ENCODE data around the gene ATXN1. TPM values are rescaled to one million over a fixed set of nuclear protein-coding genes. Genes with fewer than 3 reads are reported as not detected.

The ATXN1 gene
- total RNA-seq, 1 donor from 2014 or later = 18.4 TPM

DNA sequence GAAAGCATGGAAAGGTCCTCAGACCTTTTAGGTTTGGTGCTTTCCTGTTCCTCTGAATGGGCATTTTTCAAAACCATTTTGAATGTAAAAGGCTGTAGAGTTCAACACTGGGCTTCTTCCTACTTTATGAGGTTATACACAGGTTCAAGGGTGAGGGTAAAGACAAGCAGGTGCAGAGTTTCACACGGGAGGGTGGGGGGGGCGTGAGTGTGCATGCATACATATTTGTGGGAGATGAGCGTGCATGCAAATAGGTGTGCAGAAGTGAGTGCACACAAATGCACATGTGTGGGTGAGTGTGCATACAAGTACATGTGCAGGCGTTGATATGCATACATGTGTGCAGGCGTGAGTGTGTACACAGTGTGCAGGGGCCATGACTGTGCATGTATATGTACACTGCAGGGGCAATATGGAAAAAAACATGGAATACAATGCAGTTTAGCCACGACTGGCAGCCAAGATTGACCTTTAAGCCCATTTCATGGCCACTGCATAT is 339.7 kb downstream of the ATXN1 start:
- no peak overlapping the region for H3K4me3 ChIP-seq (ENCODE audit: low read depth, low read length)
- DNase-seq (ENCODE audit: low read depth) (no peak), FAIRE-seq (no peak)
- H3K27me3 ChIP-seq (ENCODE audit: control insufficient read depth, insufficient read depth, low read length) = no peaks in the 10 kb centered on the region
- H3K36me3 ChIP-seq (ENCODE audit: control insufficient read depth, insufficient read depth, low read length) = no peaks in the 10 kb centered on the region
- TF ChIP-seq, protein P1, sequence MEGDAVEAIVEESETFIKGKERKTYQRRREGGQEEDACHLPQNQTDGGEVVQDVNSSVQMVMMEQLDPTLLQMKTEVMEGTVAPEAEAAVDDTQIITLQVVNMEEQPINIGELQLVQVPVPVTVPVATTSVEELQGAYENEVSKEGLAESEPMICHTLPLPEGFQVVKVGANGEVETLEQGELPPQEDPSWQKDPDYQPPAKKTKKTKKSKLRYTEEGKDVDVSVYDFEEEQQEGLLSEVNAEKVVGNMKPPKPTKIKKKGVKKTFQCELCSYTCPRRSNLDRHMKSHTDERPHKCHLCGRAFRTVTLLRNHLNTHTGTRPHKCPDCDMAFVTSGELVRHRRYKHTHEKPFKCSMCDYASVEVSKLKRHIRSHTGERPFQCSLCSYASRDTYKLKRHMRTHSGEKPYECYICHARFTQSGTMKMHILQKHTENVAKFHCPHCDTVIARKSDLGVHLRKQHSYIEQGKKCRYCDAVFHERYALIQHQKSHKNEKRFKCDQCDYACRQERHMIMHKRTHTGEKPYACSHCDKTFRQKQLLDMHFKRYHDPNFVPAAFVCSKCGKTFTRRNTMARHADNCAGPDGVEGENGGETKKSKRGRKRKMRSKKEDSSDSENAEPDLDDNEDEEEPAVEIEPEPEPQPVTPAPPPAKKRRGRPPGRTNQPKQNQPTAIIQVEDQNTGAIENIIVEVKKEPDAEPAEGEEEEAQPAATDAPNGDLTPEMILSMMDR (IDR thresholded peaks at IDR 0.05; ENCODE audit: insufficient read depth, low read length, severe bottlenecking) = no peak

DNA sequence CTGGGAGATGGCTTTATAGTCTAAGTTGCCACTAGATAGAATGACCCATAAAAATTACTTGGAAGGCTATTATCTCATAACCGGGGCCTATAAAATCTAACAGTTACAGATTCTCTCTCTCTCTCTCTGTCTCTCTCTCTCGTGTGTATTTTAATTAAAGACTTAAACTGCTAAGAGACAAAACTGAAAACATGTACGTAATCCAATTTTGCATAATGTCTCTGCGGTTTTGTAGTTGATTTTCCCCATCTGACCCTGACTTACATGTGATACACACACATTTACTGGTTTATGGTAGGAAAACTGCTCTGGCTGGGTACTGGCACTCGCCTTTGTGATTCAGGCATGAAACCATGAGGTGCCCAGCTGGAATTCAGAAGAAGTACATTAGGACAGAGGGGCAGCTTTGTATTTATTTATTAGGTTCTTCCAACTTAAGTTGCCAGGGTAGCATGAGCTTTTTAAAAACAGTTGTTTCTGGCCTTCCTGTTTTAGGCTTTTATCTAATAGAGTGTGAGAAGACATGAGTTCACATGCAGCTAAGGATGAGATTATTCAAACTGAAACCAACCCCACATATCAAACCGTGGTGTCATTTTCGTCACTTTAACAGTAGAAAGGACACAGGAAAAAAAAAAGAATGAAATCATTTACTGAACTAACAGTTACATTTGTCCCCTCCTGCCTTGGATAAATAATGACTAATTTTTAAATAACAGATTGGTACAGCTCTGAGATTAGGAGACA is 340.4 kb downstream of the ATXN1 start:
- DNase-seq (ENCODE audit: low read depth) = no peak
- TF ChIP-seq, protein P1 (IDR thresholded peaks at IDR 0.05; ENCODE audit: insufficient read depth, low read length, severe bottlenecking) = no peak
- H3K4me3 ChIP-seq (ENCODE audit: low read depth, low read length) = no peak overlapping the region
- no peak for FAIRE-seq
- H3K36me3 ChIP-seq (ENCODE audit: control insufficient read depth, insufficient read depth, low read length) = no peaks in the 10 kb centered on the region
- H3K27me3 ChIP-seq (ENCODE audit: control insufficient read depth, insufficient read depth, low read length) = no peaks in the 10 kb centered on the region

DNA sequence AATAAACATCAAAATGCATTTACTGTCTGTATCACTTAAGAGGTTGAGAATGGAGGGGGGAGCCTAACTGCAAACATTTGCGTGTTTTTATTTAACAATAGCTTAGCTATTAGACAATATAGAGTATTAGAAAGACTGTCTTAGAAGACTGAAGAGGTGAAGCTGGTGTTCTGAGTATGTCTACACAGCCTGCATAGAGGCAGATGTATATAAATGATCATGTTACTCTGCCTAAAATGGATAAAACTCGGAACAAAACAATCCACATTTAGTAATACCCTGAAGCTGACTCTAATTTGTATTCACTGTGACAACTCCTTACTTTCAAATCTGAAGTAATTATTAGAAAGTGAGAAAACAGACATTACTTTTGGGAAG is 340.9 kb downstream of the ATXN1 start:
- Histone ChIP-seq H3K36me3 (ENCODE audit: control insufficient read depth, insufficient read depth, low read length) (no peaks in the 10 kb centered on the region), H3K27me3 (ENCODE audit: control insufficient read depth, insufficient read depth, low read length) (no peaks in the 10 kb centered on the region), H3K4me3 (ENCODE audit: low read depth, low read length) (no peak overlapping the region)
- DNase-seq (ENCODE audit: low read depth) (no peak), FAIRE-seq (no peak)
- TF ChIP-seq, protein P1 (IDR thresholded peaks at IDR 0.05; ENCODE audit: insufficient read depth, low read length, severe bottlenecking) = no peak

DNA sequence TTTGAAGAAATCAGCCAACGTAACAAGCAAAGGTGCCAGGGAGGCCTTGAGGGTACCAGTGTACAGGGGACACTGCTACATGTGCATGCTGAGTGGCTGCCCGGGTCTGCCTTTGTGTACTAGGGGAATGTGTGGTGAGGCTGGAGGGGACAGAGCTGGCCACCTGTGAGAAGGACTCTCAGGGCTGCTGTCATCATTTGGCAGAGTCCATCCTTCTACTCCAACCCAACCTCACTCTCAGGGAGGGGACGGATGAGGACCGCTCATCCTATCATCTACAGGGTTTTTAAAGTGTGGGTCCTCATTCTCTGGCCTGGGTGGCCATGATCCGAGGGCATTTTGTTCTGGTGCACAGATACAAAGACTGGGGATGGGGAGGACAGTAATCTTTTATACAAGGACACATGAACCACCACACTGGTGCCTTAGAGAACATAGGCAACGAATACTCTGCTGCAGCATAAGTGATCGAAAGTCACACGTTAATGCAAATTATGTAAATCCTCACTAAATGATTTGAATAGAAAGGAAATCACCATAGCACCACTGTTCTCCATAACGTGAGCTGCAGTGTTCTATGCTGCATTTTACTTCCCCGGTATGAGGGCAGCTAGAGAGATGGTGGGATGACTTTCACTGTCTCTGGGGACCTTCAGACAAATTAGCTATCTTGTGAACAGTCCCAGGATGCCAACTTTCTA is 341.5 kb downstream of the ATXN1 start:
- FAIRE-seq (no peak), DNase-seq (ENCODE audit: low read depth) (no peak)
- Histone ChIP-seq H3K4me3 (ENCODE audit: low read depth, low read length) (no peak overlapping the region), H3K36me3 (ENCODE audit: control insufficient read depth, insufficient read depth, low read length) (no peaks in the 10 kb centered on the region), H3K27me3 (ENCODE audit: control insufficient read depth, insufficient read depth, low read length) (no peaks in the 10 kb centered on the region)
- TF ChIP-seq, protein P1 (IDR thresholded peaks at IDR 0.05; ENCODE audit: insufficient read depth, low read length, severe bottlenecking) = no peak

DNA sequence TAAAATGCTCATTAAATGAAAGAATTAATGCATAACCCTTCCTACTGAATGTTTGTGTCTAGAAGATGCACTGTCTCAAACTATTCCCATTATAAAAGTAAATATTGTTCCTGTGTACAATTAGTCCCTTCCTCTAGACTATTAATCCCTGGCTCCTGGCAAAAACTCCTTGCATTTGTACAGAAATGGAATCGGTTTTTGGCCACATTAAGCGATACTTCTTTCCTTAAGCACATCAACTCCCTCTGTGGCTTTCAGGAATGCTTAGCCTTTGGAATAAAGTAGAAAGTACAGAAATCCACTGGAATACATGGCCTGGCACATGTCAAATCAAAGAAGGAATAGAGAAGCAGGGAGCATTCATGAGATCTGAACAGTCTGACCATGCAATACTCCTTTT is 343.1 kb downstream of the ATXN1 start:
- H3K27me3 ChIP-seq (ENCODE audit: control insufficient read depth, insufficient read depth, low read length) = no peaks in the 10 kb centered on the region
- H3K36me3 ChIP-seq (ENCODE audit: control insufficient read depth, insufficient read depth, low read length) = no peaks in the 10 kb centered on the region
- H3K4me3 ChIP-seq (ENCODE audit: low read depth, low read length) = no peak overlapping the region
- TF ChIP-seq, protein P1 (IDR thresholded peaks at IDR 0.05; ENCODE audit: insufficient read depth, low read length, severe bottlenecking) = no peak
- FAIRE-seq (no peak), DNase-seq (ENCODE audit: low read depth) (no peak)
